Measurements from ENCODE around the gene TRPV3.
"Not testable (repeated sequence)": the region's sequence is repeated elsewhere in the genome, so short reads cannot be mapped to it uniquely, and the experiment has no call there.

The TRPV3 gene

DNA sequence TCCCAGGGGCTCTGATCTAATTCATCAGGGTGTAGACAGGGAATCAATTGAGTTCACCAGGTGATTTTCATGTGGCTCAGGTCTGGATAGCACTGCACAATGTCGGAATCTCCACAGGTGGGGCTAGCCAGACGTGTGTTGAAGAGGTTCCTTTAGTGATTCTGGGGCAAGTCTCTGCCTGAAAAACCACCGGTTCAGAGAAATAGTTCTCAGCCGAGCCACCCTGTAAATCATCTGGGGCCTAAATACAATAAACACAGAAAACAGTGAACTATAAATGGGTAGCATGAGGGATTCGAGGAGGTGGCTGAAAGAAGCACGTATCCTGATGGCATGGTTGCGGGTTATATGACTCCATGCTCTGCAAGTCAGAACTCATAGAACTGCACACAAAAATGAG lies 60.5 kb downstream of the TRPV3 start:
- Histone ChIP-seq H3K9ac (ENCODE audit: low read depth, low read length) (no peak overlapping the region), H3K4me2 (ENCODE audit: low read length) (no peak overlapping the region), H3K36me3 (ENCODE audit: insufficient read depth, low read length) (no peaks in the 10 kb centered on the region), H3K4me3 (ENCODE audit: low read length) (no peak overlapping the region), H3K27me3 (ENCODE audit: control insufficient read depth, insufficient read depth, low read length) (peaks cover 3% of the 10 kb centered on the region), H3K9me3 (replicated peaks; ENCODE audit: low read length) (no peaks in the 10 kb centered on the region), H3K4me1 (ENCODE audit: control insufficient read depth, insufficient read depth, low read length) (no peaks in the 10 kb centered on the region)

DNA sequence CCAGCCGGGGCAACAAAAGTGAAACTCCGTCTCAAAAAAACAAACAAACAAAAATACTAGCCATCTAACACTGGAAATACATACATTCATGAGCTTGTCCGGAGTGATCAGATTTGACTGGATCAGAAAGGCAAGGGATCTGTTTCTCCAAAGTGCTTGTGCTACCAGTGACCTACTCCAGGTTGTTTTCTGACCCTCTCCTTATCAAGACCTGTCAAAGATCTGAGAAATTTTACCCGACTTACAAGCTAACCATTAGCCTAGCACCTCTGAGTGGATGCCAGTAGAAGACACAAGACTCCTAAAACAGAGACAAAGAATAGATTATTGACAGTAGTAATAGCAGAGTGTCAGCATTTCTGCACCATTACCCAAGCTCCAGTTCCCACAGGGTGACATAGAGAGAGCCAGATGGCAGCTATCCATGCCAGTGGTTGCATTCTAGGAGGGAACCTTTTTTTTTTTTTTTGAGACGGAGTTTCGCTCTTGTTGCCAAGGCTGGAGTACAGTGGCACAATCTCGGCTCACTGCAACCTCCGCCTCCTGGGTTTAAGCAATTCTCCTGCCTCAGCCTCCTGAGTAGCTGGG lies 72.0 kb downstream of the TRPV3 start:
- H3K4me1 ChIP-seq (ENCODE audit: control insufficient read depth, insufficient read depth, low read length), result no peaks in the 10 kb centered on the region
- no peaks in the 10 kb centered on the region for H3K36me3 ChIP-seq (ENCODE audit: insufficient read depth, low read length)
- no peak overlapping the region for H3K4me2 ChIP-seq (ENCODE audit: low read length)
- no peaks in the 10 kb centered on the region for H3K9me3 ChIP-seq (replicated peaks; ENCODE audit: low read length)
- no peak overlapping the region for H3K4me3 ChIP-seq (ENCODE audit: low read length)
- peaks cover 44% of the 10 kb centered on the region for H3K27me3 ChIP-seq (ENCODE audit: control insufficient read depth, insufficient read depth, low read length)
- no peak overlapping the region for H3K9ac ChIP-seq (ENCODE audit: low read depth, low read length)

DNA sequence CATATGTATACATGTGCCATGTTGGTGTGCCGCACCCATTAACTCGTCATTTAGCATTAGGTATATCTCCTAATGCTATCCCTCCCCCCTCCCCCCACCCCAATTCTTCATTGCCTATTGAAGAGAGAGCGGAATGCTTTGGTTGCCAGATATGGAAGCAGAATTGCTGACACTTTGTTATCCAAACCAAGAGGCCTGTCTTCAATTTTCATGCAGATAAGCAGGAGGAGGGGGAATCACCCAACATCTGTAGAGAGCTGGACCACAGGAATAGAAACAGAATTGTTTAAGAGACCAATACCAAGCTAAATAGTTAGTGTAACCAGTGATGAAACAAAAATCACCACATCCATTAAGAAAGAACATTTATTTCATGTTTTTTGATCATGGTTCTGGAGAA lies 74.8 kb downstream of the TRPV3 start:
- Histone ChIP-seq H3K36me3 (ENCODE audit: insufficient read depth, low read length) (no peaks in the 10 kb centered on the region), H3K9ac (ENCODE audit: low read depth, low read length) (no peak overlapping the region), H3K4me1 (ENCODE audit: control insufficient read depth, insufficient read depth, low read length) (no peaks in the 10 kb centered on the region), H3K9me3 (replicated peaks; ENCODE audit: low read length) (no peaks in the 10 kb centered on the region), H3K4me3 (ENCODE audit: low read length) (no peak overlapping the region), H3K27me3 (ENCODE audit: control insufficient read depth, insufficient read depth, low read length) (peaks cover 31% of the 10 kb centered on the region), H3K4me2 (ENCODE audit: low read length) (no peak overlapping the region)

DNA sequence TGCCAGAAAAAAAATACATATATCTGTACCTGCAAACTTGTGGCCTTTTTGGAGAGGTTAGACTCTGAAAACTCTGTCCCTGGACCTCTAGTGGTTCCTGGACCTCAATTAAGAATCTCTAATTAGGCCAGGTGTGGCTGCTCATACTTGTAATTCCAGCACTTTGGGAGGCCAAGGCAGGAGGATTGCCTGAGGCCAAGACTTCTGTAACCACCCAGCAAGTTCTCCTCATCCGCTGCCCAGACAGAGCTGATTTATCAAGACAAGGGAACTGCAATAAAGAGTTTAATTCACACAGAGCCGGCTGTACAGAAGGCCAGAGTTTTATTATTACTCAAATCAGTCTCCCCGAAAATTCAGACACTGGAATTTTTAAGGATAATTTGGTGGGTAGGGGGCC lies 77.6 kb downstream of the TRPV3 start:
- no peaks in the 10 kb centered on the region for H3K4me1 ChIP-seq (ENCODE audit: control insufficient read depth, insufficient read depth, low read length)
- no peak overlapping the region for H3K4me3 ChIP-seq (ENCODE audit: low read length)
- no peaks in the 10 kb centered on the region for H3K9me3 ChIP-seq (replicated peaks; ENCODE audit: low read length)
- no peak overlapping the region for H3K9ac ChIP-seq (ENCODE audit: low read depth, low read length)
- H3K4me2 ChIP-seq (ENCODE audit: low read length), result no peak overlapping the region
- H3K36me3 ChIP-seq (ENCODE audit: insufficient read depth, low read length), result no peaks in the 10 kb centered on the region
- H3K27me3 ChIP-seq (ENCODE audit: control insufficient read depth, insufficient read depth, low read length), result peaks cover 18% of the 10 kb centered on the region

DNA sequence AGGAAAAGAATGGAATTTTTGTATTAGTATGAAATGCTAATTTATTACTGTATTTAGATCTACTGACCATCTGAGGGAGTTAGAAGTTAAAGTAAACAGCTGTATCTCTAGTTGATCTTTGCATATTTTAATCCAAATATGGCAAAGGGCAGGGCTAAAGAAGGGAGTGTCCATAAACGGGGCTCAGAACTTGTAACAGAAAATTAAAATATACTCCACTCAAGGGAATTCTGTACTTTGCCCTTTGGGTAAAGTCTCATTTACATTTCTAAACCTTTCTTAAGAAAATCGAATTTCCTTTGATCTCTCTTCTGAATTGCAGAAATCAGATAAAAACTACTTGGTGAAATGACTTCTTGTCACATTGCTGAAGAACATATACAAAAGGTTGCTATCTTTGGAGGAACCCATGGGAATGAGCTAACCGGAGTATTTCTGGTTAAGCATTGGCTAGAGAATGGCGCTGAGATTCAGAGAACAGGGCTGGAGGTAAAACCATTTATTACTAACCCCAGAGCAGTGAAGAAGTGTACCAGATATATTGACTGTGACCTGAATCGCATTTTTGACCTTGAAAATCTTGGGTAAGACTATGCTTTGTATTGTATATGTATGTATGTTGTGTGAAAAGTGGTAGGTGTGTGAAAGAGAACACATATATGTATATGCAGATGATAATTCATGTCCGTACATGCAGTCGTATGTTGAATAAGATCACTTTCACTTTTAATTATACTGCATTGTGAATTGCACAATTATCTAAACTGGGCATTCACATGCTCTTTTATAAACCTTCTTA lies 81.6 kb downstream of the TRPV3 start, which contains the start of gene ASPA:
TSS of gene ASPA (plus strand) at position 186 of the 799 bp plus-strand sequence. CDS start at position 349, 163 bp downstream.
- H3K4me2 ChIP-seq (ENCODE audit: low read length), result peak within 1 kb of the TSS; percentile 90
- peak within 1 kb of the TSS; percentile 28 for H3K9ac ChIP-seq (ENCODE audit: low read depth, low read length)
- no peaks in the 10 kb centered on the region for H3K4me1 ChIP-seq (ENCODE audit: control insufficient read depth, insufficient read depth, low read length)
- no peaks in the 10 kb centered on the region for H3K36me3 ChIP-seq (ENCODE audit: insufficient read depth, low read length)
- H3K4me3 ChIP-seq (ENCODE audit: low read length), result peak within 1 kb of the TSS; percentile 70
- H3K9me3 ChIP-seq (replicated peaks; ENCODE audit: low read length), result no peaks in the 10 kb centered on the region
- H3K27me3 ChIP-seq (ENCODE audit: control insufficient read depth, insufficient read depth, low read length), result peaks cover 5% of the 10 kb centered on the region

DNA sequence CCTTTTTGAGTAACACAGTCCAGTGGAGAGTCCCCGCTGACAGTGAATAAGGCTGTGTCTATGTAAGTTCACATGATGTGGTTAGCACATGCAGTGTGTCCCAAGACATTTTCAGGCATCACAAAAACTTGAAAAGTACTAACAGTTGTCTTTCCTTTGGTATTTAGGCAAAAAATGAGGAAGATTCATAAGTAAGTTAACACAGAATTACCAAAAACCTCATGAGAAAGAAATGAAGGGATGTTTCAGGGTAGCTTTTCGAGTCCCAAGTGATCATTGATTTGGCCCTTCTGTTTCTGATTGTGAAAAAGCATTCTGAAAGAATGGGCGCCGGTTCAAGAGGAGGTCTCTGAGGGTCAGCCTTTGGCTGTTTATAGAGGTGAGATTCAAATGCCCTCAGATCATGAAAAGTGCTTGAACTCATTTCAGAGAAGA lies 82.3 kb downstream of the TRPV3 start:
- no peaks in the 10 kb centered on the region for H3K36me3 ChIP-seq (ENCODE audit: insufficient read depth, low read length)
- no peak overlapping the region for H3K4me3 ChIP-seq (ENCODE audit: low read length)
- H3K4me2 ChIP-seq (ENCODE audit: low read length), result peak overlapping the region; percentile 90
- no peak overlapping the region for H3K9ac ChIP-seq (ENCODE audit: low read depth, low read length)
- H3K27me3 ChIP-seq (ENCODE audit: control insufficient read depth, insufficient read depth, low read length), result peaks cover 1% of the 10 kb centered on the region
- no peaks in the 10 kb centered on the region for H3K4me1 ChIP-seq (ENCODE audit: control insufficient read depth, insufficient read depth, low read length)
- no peaks in the 10 kb centered on the region for H3K9me3 ChIP-seq (replicated peaks; ENCODE audit: low read length)

DNA sequence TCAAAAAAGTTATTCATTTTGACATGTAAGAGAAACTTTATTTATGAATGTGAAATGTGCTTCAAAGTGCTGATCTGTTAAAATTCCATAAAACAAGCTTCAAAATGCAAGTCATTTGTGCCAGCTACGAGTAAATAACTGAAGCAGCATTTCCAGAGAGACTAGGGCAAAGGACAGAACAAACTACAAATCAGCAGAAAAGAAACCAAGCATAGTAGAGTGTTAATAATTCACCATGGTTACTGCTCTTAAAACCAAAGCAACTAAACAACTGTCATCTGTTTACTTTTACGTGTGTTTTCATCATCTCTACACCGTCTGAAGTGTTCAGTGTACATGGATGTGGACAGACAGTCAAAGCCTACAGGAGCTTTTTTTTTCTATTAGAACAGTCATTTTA lies 83.4 kb downstream of the TRPV3 start:
- H3K4me2 ChIP-seq (ENCODE audit: low read length), result no peak overlapping the region
- no peaks in the 10 kb centered on the region for H3K36me3 ChIP-seq (ENCODE audit: insufficient read depth, low read length)
- no peaks in the 10 kb centered on the region for H3K9me3 ChIP-seq (replicated peaks; ENCODE audit: low read length)
- H3K27me3 ChIP-seq (ENCODE audit: control insufficient read depth, insufficient read depth, low read length), result no peaks in the 10 kb centered on the region
- H3K9ac ChIP-seq (ENCODE audit: low read depth, low read length), result no peak overlapping the region
- H3K4me3 ChIP-seq (ENCODE audit: low read length), result no peak overlapping the region
- no peaks in the 10 kb centered on the region for H3K4me1 ChIP-seq (ENCODE audit: control insufficient read depth, insufficient read depth, low read length)

DNA sequence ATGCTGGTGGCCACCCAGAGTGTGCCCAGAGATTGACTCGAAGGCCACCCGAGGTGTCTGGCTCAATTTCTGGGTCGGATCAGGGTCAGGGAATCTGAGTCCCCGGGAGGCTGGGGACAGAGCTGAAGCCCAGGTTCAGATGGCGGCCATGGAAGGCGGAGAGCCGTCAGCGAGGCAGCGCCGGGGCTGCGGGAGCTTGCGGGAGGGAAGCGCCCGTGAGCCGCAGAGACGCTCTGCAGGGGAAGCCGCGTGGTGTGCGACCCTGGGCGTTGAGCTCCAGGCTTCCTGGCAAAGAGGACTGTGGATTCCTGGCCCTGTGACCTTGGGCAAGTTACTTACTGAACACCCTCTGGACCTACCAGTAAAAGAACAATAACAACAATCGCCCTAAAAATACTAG lies 85.5 kb downstream of the TRPV3 start:
- H3K4me3 ChIP-seq (ENCODE audit: low read length), result no peak overlapping the region
- no peak overlapping the region for H3K4me2 ChIP-seq (ENCODE audit: low read length)
- H3K27me3 ChIP-seq (ENCODE audit: control insufficient read depth, insufficient read depth, low read length), result no peaks in the 10 kb centered on the region
- H3K4me1 ChIP-seq (ENCODE audit: control insufficient read depth, insufficient read depth, low read length), result no peaks in the 10 kb centered on the region
- H3K9ac ChIP-seq (ENCODE audit: low read depth, low read length), result no peak overlapping the region
- H3K36me3 ChIP-seq (ENCODE audit: insufficient read depth, low read length), result no peaks in the 10 kb centered on the region
- no peaks in the 10 kb centered on the region for H3K9me3 ChIP-seq (replicated peaks; ENCODE audit: low read length)

DNA sequence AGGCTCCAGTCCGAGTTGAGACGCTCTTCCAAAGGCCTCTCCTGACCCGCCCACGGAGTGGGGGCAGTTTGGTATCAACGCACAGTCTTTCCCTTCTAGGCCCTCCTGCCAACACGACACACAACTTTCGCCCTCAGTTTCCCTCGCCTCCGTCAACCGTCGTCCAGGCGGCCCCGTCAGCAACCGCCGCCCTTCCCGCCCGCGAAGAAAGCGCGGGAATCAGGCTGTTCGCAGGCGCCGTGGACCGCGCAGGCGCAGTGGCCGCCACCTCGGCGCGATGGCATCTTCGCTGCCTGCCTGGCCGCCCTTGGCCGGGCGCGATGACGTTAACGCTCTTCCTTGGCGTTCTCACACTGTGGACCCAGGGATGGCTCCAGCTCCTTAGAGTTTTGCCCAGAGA lies 86.0 kb downstream of the TRPV3 start, which contains the start of gene SPATA22:
TSS of gene SPATA22 (minus strand) at position 221 of the 400 bp plus-strand sequence. CDS start 2,494 bp downstream, outside the sequence.
- Histone ChIP-seq H3K9me3 (replicated peaks; ENCODE audit: low read length) (no peaks in the 10 kb centered on the region), H3K4me1 (ENCODE audit: control insufficient read depth, insufficient read depth, low read length) (no peaks in the 10 kb centered on the region), H3K4me3 (ENCODE audit: low read length) (no peak within 1 kb of the TSS), H3K27me3 (ENCODE audit: control insufficient read depth, insufficient read depth, low read length) (no peaks in the 10 kb centered on the region), H3K9ac (ENCODE audit: low read depth, low read length) (no peak within 1 kb of the TSS), H3K36me3 (ENCODE audit: insufficient read depth, low read length) (no peaks in the 10 kb centered on the region), H3K4me2 (ENCODE audit: low read length) (no peak within 1 kb of the TSS)

DNA sequence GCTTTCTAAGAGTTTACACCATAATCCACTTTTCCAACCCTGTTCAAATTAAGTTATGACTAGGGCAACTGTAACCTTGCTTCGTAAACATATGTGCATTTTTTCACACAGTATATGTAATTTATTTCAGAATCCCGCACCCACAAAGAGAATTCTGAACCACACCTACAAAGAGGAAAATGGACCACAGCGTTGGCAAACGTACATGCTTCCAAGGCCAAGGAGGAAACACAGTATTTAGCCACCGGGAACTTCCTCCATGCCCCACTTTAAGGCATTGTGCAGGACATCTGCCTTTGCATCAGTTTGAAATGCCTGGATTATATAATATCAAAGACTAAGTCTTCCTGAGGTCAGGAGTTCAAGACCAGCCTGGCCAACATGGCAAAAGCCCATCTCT lies 88.1 kb downstream of the TRPV3 start:
- Histone ChIP-seq H3K9me3 (replicated peaks; ENCODE audit: low read length) (no peaks in the 10 kb centered on the region), H3K9ac (ENCODE audit: low read depth, low read length) (no peak overlapping the region), H3K36me3 (ENCODE audit: insufficient read depth, low read length) (no peaks in the 10 kb centered on the region), H3K4me3 (ENCODE audit: low read length) (no peak overlapping the region), H3K4me2 (ENCODE audit: low read length) (no peak overlapping the region), H3K4me1 (ENCODE audit: control insufficient read depth, insufficient read depth, low read length) (no peaks in the 10 kb centered on the region), H3K27me3 (ENCODE audit: control insufficient read depth, insufficient read depth, low read length) (no peaks in the 10 kb centered on the region)

DNA sequence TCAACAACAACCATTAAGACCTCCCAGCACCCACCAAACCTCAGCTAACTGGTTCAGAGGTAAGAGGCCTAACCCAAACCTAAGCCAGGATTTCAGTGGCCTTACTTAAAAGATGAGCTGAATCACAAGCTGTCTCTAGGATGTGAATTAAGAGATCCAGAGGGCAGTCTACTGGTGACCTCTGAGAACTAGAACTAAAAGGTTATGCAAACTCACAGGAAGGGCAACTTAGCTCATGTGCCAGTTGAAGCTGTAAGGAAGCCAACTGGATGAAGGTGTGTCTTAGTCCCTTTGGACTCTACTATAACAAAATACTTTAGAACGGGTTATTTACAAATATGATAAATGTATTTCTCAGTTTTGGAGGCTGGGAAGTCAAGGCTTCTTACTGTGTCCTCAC lies 91.3 kb downstream of the TRPV3 start:
- not testable (repeated sequence) for H3K27me3 ChIP-seq (ENCODE audit: control insufficient read depth, insufficient read depth, low read length); H3K4me2 ChIP-seq (ENCODE audit: low read length); H3K9ac ChIP-seq (ENCODE audit: low read depth, low read length); H3K9me3 ChIP-seq (replicated peaks; ENCODE audit: low read length); H3K36me3 ChIP-seq (ENCODE audit: insufficient read depth, low read length); H3K4me1 ChIP-seq (ENCODE audit: control insufficient read depth, insufficient read depth, low read length); H3K4me3 ChIP-seq (ENCODE audit: low read length)

Data from skeletal muscle satellite cell (primary cell).